SK-MEL-5 (cell line): ENCODE results near the gene WDR76. TPM values are rescaled to one million over a fixed set of nuclear protein-coding genes. Genes with fewer than 3 reads are reported as not detected.
"Not testable (repeated sequence)": the region's sequence is repeated elsewhere in the genome, so short reads cannot be mapped to it uniquely, and the experiment has no call there.

Source experiments
- DNase-seq: peaks from one replicate; pipeline ENCODE4 v3.0.0-alpha.2; 2016; ENCODE audit warnings: low read depth, low spot score
- in situ Hi-C: cut with HindIII; loops from 2 replicates; pipeline ENCODE4 v1.10.0; 2016; ENCODE audit warnings: low sequenced_read_pairs, high pct_unique_total_duplicates, low pct_unique_long_range_greater_than_20kb
- total RNA-seq: library from RNA; depleted of rRNA; stranded (reverse); fragments of >200 nt; shearing (Covaris generic); gene quantifications from 2 replicates; pipeline ENCODE4 v1.2.3, GENCODE V29; 2014

WDR76 gene
- total RNA-seq, 1 experiment from 2014 or later = 18.7 TPM

GRCh38 chr15:43866636-43867035 is 39.8 kb downstream of the WDR76 start:
- DNase-seq, in situ Hi-C loops: not testable (repeated sequence)

- DNase-seq = no peak
- in situ Hi-C loops = no loop called here
Measured at GRCh38 chr15:43867096-43867495, 40.3 kb downstream of the WDR76 start.

GRCh38 chr15:43868406-43868805 is 41.6 kb downstream of the WDR76 start:
- DNase-seq = peak; percentile 92
- in situ Hi-C loops = no loop called here

GRCh38 chr15:43871835-43872234 is 45.0 kb downstream of the WDR76 start:
- no peak for DNase-seq
- in situ Hi-C loops = no loop called here

GRCh38 chr15:43872416-43873020 is 45.7 kb downstream of the WDR76 start:
- peak; percentile 81 for DNase-seq
- in situ Hi-C loops = no loop called here

- in situ Hi-C loops = no loop called here
- DNase-seq = no peak
Measured at GRCh38 chr15:43873651-43874050, 46.8 kb downstream of the WDR76 start.

- no peak for DNase-seq
- in situ Hi-C loops = no loop called here
Measured at GRCh38 chr15:43876872-43877271, 50.1 kb downstream of the WDR76 start.

- no peak for DNase-seq
- in situ Hi-C loops = no loop called here
Measured at GRCh38 chr15:43877371-43877770, 50.6 kb downstream of the WDR76 start.

GRCh38 chr15:43878446-43878845 is 51.6 kb downstream of the WDR76 start:
- DNase-seq = no peak
- in situ Hi-C loops = no loop called here

- in situ Hi-C loops = no loop called here
- no peak for DNase-seq
Measured at GRCh38 chr15:43879386-43880355, 52.9 kb downstream of the WDR76 start.

GRCh38 chr15:43880406-43881194 is 53.8 kb downstream of the WDR76 start:
- in situ Hi-C loops = no loop called here
- DNase-seq = no peak

GRCh38 chr15:43881245-43881644 is 54.4 kb downstream of the WDR76 start:
- in situ Hi-C loops = no loop called here
- DNase-seq = no peak

GRCh38 chr15:43881944-43882343 is 55.1 kb downstream of the WDR76 start:
- in situ Hi-C loops = no loop called here
- peak; percentile 42 for DNase-seq

- DNase-seq = no peak
- in situ Hi-C loops = no loop called here
Measured at GRCh38 chr15:43883571-43883970, 56.8 kb downstream of the WDR76 start.

GRCh38 chr15:43886558-43886957 is 59.8 kb downstream of the WDR76 start:
- in situ Hi-C loops = no loop called here
- no peak for DNase-seq

- in situ Hi-C loops = no loop called here
- DNase-seq = no peak
Measured at GRCh38 chr15:43887901-43888300, 61.1 kb downstream of the WDR76 start.

- in situ Hi-C loops = no loop called here
- DNase-seq = no peak
Measured at GRCh38 chr15:43889042-43889441, 62.2 kb downstream of the WDR76 start.

GRCh38 chr15:43893956-43894355 is 67.2 kb downstream of the WDR76 start:
- in situ Hi-C loops = no loop called here
- no peak for DNase-seq
